Type B pancreatic cell (in vitro differentiated cells): Measurements from ENCODE around the gene OOSP4A. TPM values are rescaled to one million over a fixed set of nuclear protein-coding genes. Genes with fewer than 3 reads are reported as not detected.
"Not testable (repeated sequence)": the region's sequence is repeated elsewhere in the genome, so short reads cannot be mapped to it uniquely, and the experiment has no call there.

Source experiments
- DNase-seq: peaks from one replicate; pipeline ENCODE4 v3.0.0; 2021; ENCODE audit warnings: mixed read lengths; ENCODE audit not compliant: unreplicated experiment; ENCODE audit errors: extremely low spot score
- H3K27ac Mint-ChIP-seq: 2 replicates; pipeline ENCODE4 v1.8.0; 2021; ENCODE audit warnings: mild to moderate bottlenecking, mixed read lengths
- H3K27me3 Mint-ChIP-seq: 2 replicates; pipeline ENCODE4 v1.8.0; 2021; ENCODE audit warnings: mixed read lengths
- H3K36me3 Mint-ChIP-seq: 2 replicates; pipeline ENCODE4 v1.8.0; 2021; ENCODE audit warnings: mixed read lengths
- H3K4me1 Mint-ChIP-seq: one replicate; pipeline ENCODE4 v1.8.0; 2021; ENCODE audit warnings: mixed read lengths; ENCODE audit not compliant: unreplicated experiment
- H3K4me3 Mint-ChIP-seq: 2 replicates; pipeline ENCODE4 v1.8.0; 2021; ENCODE audit warnings: mild to moderate bottlenecking, mixed read lengths
- H3K9me3 Mint-ChIP-seq: 2 replicates; pipeline ENCODE4 v1.8.0; 2021; ENCODE audit warnings: mixed read lengths
- CTCF ChIP-seq: fragments of 200-600 bp; sonication (generic); conservative IDR thresholded peaks from 2 replicates; pipeline ENCODE4 v1.5.0; 2021; ENCODE audit warnings: antibody characterized with exemption, mild to moderate bottlenecking
- total RNA-seq: library from RNA; stranded (reverse); gene quantifications from 2 replicates; pipeline ENCODE4 v1.2.1, GENCODE V29; 2021; ENCODE audit warnings: low replicate concordance

Gene OOSP4A
- total RNA-seq, 1 donor from 2014 or later: not detected

- no peak overlapping the region for H3K4me3 Mint-ChIP-seq
- H3K4me1 Mint-ChIP-seq: no peaks in the 10 kb centered on the region
- no peak for TF ChIP-seq CTCF
- DNase-seq: no peak
- no peak overlapping the region for H3K27ac Mint-ChIP-seq
- H3K36me3 Mint-ChIP-seq: no peaks in the 10 kb centered on the region
- H3K9me3 Mint-ChIP-seq: no peaks in the 10 kb centered on the region
- no peaks in the 10 kb centered on the region for H3K27me3 Mint-ChIP-seq
These were observed 17.4 kb downstream of the OOSP4A start for GRCh38 chr11:59981106-59981770.

- H3K9me3 Mint-ChIP-seq, DNase-seq, H3K4me1 Mint-ChIP-seq, H3K27ac Mint-ChIP-seq, H3K36me3 Mint-ChIP-seq, H3K27me3 Mint-ChIP-seq, H3K4me3 Mint-ChIP-seq: not testable (repeated sequence)
These were observed 18.2 kb downstream of the OOSP4A start for GRCh38 chr11:59982037-59982436.

- Mint-ChIP-seq H3K4me1 (no peaks in the 10 kb centered on the region), H3K27ac (no peak overlapping the region), H3K36me3 (no peaks in the 10 kb centered on the region), H3K27me3 (no peaks in the 10 kb centered on the region), H3K4me3 (no peak overlapping the region), H3K9me3 (no peaks in the 10 kb centered on the region)
- DNase-seq: no peak
- TF ChIP-seq CTCF: no peak
These were observed 19.4 kb downstream of the OOSP4A start for GRCh38 chr11:59983212-59983611.

GRCh38 chr11:59984368-59984767 lies 20.5 kb downstream of the OOSP4A start:
- no peaks in the 10 kb centered on the region for H3K36me3 Mint-ChIP-seq
- H3K9me3 Mint-ChIP-seq: peaks cover 6% of the 10 kb centered on the region
- no peak for TF ChIP-seq CTCF
- H3K27ac Mint-ChIP-seq: no peak overlapping the region
- no peak overlapping the region for H3K4me3 Mint-ChIP-seq
- no peaks in the 10 kb centered on the region for H3K4me1 Mint-ChIP-seq
- H3K27me3 Mint-ChIP-seq: no peaks in the 10 kb centered on the region
- no peak for DNase-seq

GRCh38 chr11:59990421-59990820 lies 26.6 kb downstream of the OOSP4A start:
- H3K36me3 Mint-ChIP-seq: no peaks in the 10 kb centered on the region
- no peak for DNase-seq
- H3K9me3 Mint-ChIP-seq: peaks cover 11% of the 10 kb centered on the region
- no peaks in the 10 kb centered on the region for H3K4me1 Mint-ChIP-seq
- H3K4me3 Mint-ChIP-seq: no peak overlapping the region
- no peaks in the 10 kb centered on the region for H3K27me3 Mint-ChIP-seq
- no peak overlapping the region for H3K27ac Mint-ChIP-seq
- TF ChIP-seq CTCF: no peak

- Mint-ChIP-seq H3K4me3 (no peak overlapping the region), H3K27ac (no peak overlapping the region), H3K4me1 (no peaks in the 10 kb centered on the region), H3K36me3 (no peaks in the 10 kb centered on the region), H3K9me3 (peaks cover 11% of the 10 kb centered on the region), H3K27me3 (no peaks in the 10 kb centered on the region)
- no peak for TF ChIP-seq CTCF
- DNase-seq: no peak
These were observed 28.6 kb downstream of the OOSP4A start for GRCh38 chr11:59992425-59992824.
